Measurements from ENCODE around the gene XAF1. TPM values are rescaled to one million over a fixed set of nuclear protein-coding genes. Genes with fewer than 3 reads are reported as not detected.

The XAF1 gene
- total and polyA plus RNA-seq, 12 donors: 12.4 to 94.8 (median 28.1) TPM

DNA sequence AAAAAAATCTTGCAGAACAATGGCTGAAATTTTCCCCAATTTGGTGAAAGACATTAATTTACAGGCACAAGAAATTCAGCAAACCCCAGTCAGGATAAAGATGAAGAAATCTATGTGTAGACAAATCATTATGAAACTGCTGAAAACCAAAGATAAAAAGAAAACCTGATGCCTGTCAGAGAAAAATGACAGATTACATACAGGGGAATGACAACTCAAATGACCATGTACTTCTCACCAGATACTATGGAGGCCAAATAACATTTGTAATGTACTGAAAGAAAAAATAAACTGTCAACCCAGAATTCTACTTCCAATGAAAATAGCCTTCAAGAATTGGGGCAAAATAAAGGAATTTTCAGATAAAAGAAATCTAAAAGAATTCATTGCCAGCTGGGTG, 7.2 kb upstream of the XAF1 start:
- Histone ChIP-seq H3K4me3 (no peak overlapping the region), H3K27ac (no peak overlapping the region), H3K9me3 (no peaks in the 10 kb centered on the region), H3K4me1 (peaks cover 5 to 25% (median 19%) of the 10 kb centered on the region in 9 donors), H3K27me3 (peaks cover 0 to 18% (median 0%) of the 10 kb centered on the region in 7 donors), H3K36me3 (no peaks in the 10 kb centered on the region)
- TF ChIP-seq, protein P1, sequence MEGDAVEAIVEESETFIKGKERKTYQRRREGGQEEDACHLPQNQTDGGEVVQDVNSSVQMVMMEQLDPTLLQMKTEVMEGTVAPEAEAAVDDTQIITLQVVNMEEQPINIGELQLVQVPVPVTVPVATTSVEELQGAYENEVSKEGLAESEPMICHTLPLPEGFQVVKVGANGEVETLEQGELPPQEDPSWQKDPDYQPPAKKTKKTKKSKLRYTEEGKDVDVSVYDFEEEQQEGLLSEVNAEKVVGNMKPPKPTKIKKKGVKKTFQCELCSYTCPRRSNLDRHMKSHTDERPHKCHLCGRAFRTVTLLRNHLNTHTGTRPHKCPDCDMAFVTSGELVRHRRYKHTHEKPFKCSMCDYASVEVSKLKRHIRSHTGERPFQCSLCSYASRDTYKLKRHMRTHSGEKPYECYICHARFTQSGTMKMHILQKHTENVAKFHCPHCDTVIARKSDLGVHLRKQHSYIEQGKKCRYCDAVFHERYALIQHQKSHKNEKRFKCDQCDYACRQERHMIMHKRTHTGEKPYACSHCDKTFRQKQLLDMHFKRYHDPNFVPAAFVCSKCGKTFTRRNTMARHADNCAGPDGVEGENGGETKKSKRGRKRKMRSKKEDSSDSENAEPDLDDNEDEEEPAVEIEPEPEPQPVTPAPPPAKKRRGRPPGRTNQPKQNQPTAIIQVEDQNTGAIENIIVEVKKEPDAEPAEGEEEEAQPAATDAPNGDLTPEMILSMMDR (IDR thresholded peaks at IDR 0.05): no peak
- intact Hi-C loops (cut with DNase I): no loop called here
- ATAC-seq: no peak
- no peak for DNase-seq

DNA sequence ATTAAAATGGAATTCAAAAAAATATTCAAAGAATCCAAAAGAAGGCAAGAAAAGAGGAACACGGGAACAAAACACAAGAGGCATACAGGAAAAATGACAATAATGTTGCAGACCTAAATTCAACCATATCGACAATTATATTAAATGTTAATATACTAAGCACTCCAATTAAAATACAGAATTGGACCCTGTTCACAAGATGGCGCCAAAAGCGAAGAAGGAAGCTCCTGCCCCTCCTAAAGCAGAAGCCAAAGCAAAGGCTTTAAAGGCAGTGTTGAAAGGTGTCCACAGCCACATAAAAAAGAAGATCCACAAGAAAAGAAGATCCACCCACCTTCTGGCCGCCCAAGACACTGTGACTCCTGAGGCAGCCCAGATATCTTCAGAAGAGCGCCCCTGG, 6.3 kb upstream of the XAF1 start:
- intact Hi-C loops (cut with DNase I): no loop called here
- peaks cover 5 to 34% (median 28%) of the 10 kb centered on the region in 9 donors for H3K4me1 ChIP-seq
- no peaks in the 10 kb centered on the region for H3K9me3 ChIP-seq
- no peak overlapping the region for H3K4me3 ChIP-seq
- TF ChIP-seq, protein P1 (IDR thresholded peaks at IDR 0.05): peak in 4 of 9 donors; percentile 8 to 26 (median 16)
- WGBS, 2 donors: 87 to 88% methylated on average over 6 of the region's 6 CpGs
- ATAC-seq (no peak), DNase-seq (no peak)
- peaks cover 0 to 16% (median 0%) of the 10 kb centered on the region in 7 donors for H3K27me3 ChIP-seq
- no peaks in the 10 kb centered on the region for H3K36me3 ChIP-seq
- H3K27ac ChIP-seq: no peak overlapping the region

DNA sequence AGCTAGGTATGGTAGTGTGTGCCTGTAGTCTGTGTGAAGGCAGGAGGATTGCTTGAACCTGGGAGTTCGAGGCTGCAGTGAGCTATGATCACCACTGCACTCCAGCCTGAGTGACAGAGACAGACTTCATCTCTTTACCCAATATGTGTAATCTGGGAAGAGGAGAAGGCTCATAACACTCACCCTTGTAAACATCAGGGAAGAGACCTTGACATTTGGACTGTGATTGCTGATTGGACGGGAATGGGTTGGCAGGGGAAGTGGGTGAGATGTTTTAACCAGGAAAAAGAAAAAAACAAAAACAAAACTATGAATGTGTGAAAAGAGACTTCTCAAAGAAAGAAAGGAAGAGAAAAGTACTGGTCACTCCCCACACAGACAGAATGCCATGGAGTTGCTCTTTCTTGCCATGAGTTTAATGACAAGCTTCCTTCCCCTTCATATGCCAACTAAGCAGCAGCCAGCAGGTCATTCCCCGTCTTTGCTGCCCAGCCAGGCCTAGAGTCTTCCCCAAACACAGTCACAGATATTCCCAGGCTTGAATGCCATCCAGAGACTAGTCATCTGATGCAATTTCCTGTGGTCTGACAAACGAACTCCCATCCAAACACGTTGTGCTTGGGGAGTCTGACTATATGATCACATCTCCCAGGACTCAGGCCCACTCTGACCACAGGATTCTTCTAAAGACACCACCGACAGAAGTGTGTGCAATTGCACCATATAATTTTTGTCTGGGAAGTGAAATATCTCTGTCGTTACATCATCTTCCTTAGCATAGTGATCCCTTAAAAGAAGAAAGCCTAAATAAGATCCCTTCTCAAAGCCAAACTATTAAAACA, 3.6 kb upstream of the XAF1 start:
- TF ChIP-seq, protein P1 (IDR thresholded peaks at IDR 0.05): no peak
- ATAC-seq (peak; percentile 22 to 79 (median 43)), DNase-seq (peak; percentile 32 to 56)

DNA sequence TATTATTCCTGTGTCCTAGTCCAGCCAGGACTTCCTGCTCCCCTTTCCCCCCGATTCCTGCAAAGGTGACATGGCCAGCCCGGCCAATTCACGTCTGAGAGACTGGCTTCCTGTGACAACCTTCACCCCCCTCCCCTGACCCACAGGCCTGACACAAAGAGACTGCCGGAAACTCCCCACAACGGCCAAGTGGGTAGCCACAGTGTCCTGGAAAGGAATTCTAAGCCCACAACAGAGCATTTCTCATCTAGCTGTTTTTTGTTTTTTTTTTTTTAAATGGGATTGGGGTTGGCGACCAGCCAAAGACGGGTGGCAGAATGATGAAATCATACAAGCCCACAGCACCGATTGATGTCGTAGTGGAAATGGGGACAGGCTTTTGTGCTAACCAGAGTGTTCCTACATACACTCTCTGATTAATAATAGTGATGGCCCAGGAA, 2.8 kb upstream of the XAF1 start:
- 19 to 22% methylated on average over 9 of the region's 9 CpGs for WGBS, 2 donors
- intact Hi-C loops (cut with DNase I): loop anchor here in 6 of 10 donors (10.0 kb wide), 3 partner anchors 88 to 272 kb away; partner anchors contain the start of genes RNASEK (in 5 of the 6) and BCL6B (in 1 of the 6)
- Histone ChIP-seq H3K27me3 (no peaks in the 10 kb centered on the region), H3K27ac (peak overlapping the region; percentile 82 to 98 (median 94)), H3K4me1 (peaks cover 16 to 62% (median 48%) of the 10 kb centered on the region in 9 donors), H3K4me3 (peak overlapping the region in 1 of 10 donors; percentile 0), H3K9me3 (no peaks in the 10 kb centered on the region), H3K36me3 (peaks cover 0 to 4% (median 0%) of the 10 kb centered on the region in 9 donors)
- TF ChIP-seq, protein P1 (IDR thresholded peaks at IDR 0.05): no peak
- peak; percentile 75 to 91 (median 85) for ATAC-seq
- peak; percentile 65 to 82 for DNase-seq

More for the DNA sequence above, 3.6 kb upstream of the XAF1 start:
- Histone ChIP-seq H3K4me1 (peaks cover 12 to 55% (median 41%) of the 10 kb centered on the region in 9 donors), H3K36me3 (no peaks in the 10 kb centered on the region), H3K4me3 (peak overlapping the region in 1 of 10 donors; percentile 0), H3K9me3 (no peaks in the 10 kb centered on the region), H3K27ac (peak overlapping the region; percentile 82 to 98 (median 94)), H3K27me3 (no peaks in the 10 kb centered on the region)
- WGBS, 2 donors: 35 to 45% methylated on average over 7 of the region's 7 CpGs
- intact Hi-C loops (cut with DNase I): loop anchor here in 6 of 10 donors (10.0 kb wide), 3 partner anchors 87 to 273 kb away; partner anchors contain the start of genes RNASEK (in 5 of the 6) and BCL6B (in 1 of the 6)
